SK-N-SH (cell line): ENCODE measurements around the gene RNF168. TPM values are rescaled to one million over a fixed set of nuclear protein-coding genes. Genes with fewer than 3 reads are reported as not detected.
A peak's percentile ranks its signal among the peaks of the same experiment; 100 is the strongest.
"Not testable (repeated sequence)": the region's sequence is repeated elsewhere in the genome, so short reads cannot be mapped to it uniquely, and the experiment has no call there.

ENCODE experiments used
- CTCF ChIA-PET: fragments of 300-600, 350-600 bp; formaldehyde crosslinking; extraction: SDS; loops from one replicate; lab custom pipeline; 2021; lab: Yijun Ruan, JAX
- POLR2A ChIA-PET: fragments of 350-600 bp; sonication (Branson Sonifier 250); formaldehyde crosslinking; extraction: SDS; loops from one replicate; lab custom pipeline; 2020; ENCODE audit warnings: antibody characterized with exemption, inconsistent platforms; lab: Yijun Ruan, JAX
- DNase-seq: peaks from one replicate; pipeline ENCODE4 v3.0.0; 2012
- H2AFZ ChIP-seq: fragments of 200-600 bp; sonication (generic); 2 replicates; pipeline ENCODE4 v1.8.1; 2016; ENCODE audit warnings: antibody characterized with exemption, mild to moderate bottlenecking, low read depth
- H3F3A ChIP-seq: fragments of 200-600 bp; sonication (generic); replicated peaks from 2 replicates; pipeline ENCODE3; 2016; ENCODE audit warnings: antibody characterized with exemption, mild to moderate bottlenecking; ENCODE audit not compliant: insufficient read depth
- H3K27ac ChIP-seq, 2 experiments: fragments of 200-500 bp in 1 of 2; fragments of 200-600 bp in 1 of 2; sonication (Bioruptor generic) in 1 of 2; sonication (generic), shearing (Covaris generic) in 1 of 2; 2 replicates each; pipeline versions ENCODE4 v1.5.1 to v1.6.1; 2014 to 2016; ENCODE audit warnings: low read depth in 2 of 2, inconsistent platforms in 1 of 2, low read length in 1 of 2, mild to moderate bottlenecking in 1 of 2, mixed read lengths in 1 of 2
- H3K27me3 ChIP-seq: fragments of 200-600 bp; sonication (generic), shearing (Covaris generic); 2 replicates; pipeline ENCODE4 v1.6.1; 2016; ENCODE audit warnings: mixed run types; ENCODE audit not compliant: insufficient read depth
- H3K36me3 ChIP-seq, 2 experiments: fragments of 200-500 bp in 1 of 2; fragments of 200-600 bp in 1 of 2; sonication (Bioruptor generic) in 1 of 2; sonication (generic) in 1 of 2; replicated peaks in 1 of 2; 2 replicates each; pipeline versions ENCODE3 to v1.5.1; 2014 to 2016; ENCODE audit warnings: low read length in 1 of 2, mild to moderate bottlenecking in 1 of 2; ENCODE audit not compliant: insufficient read depth in 2 of 2, control insufficient read depth in 1 of 2
- H3K4me1 ChIP-seq, 2 experiments: fragments of 200-500 bp in 1 of 2; fragments of 200-600 bp in 1 of 2; sonication (Bioruptor generic) in 1 of 2; sonication (generic), shearing (Covaris generic) in 1 of 2; 2 replicates each; pipeline versions ENCODE4 v1.5.1 to v1.6.1; 2014 to 2016; ENCODE audit warnings: low read depth in 1 of 2, low read length in 1 of 2, mixed run types in 1 of 2; ENCODE audit not compliant: insufficient read depth in 2 of 2, control insufficient read depth in 1 of 2
- H3K4me2 ChIP-seq: fragments of 200-600 bp; sonication (generic), shearing (Covaris generic); 2 replicates; pipeline ENCODE4 v1.6.1; 2017; ENCODE audit warnings: mixed run types
- H3K4me3 ChIP-seq, 2 experiments: fragments of 200-500 bp in 1 of 2; fragments of 200-600 bp in 1 of 2; sonication (Bioruptor generic) in 1 of 2; sonication (generic), shearing (Covaris generic) in 1 of 2; 2 replicates each; pipeline versions ENCODE4 v1.5.1 to v1.8.1; 2014 to 2016; ENCODE audit warnings: low read depth in 2 of 2, inconsistent platforms in 1 of 2, low read length in 1 of 2, mild to moderate bottlenecking in 1 of 2, mixed read lengths in 1 of 2, moderate library complexity in 1 of 2
- H3K79me2 ChIP-seq: fragments of 200-600 bp; sonication (generic); 2 replicates; pipeline ENCODE4 v1.8.1; 2017; ENCODE audit warnings: mild to moderate bottlenecking; ENCODE audit not compliant: insufficient read depth
- H3K9ac ChIP-seq: fragments of 200-600 bp; sonication (generic); 2 replicates; pipeline ENCODE4 v1.6.1; 2017; ENCODE audit warnings: mixed run types
- H3K9me2 ChIP-seq: fragments of 200-600 bp; sonication (generic); 2 replicates; pipeline ENCODE4 v1.6.1; 2017; ENCODE audit warnings: mixed run types
- H3K9me3 ChIP-seq: fragments of 200-600 bp; sonication (generic); 2 replicates; pipeline ENCODE4 v1.6.1; 2017; ENCODE audit warnings: mixed run types, mild to moderate bottlenecking, moderate library complexity
- H4K20me1 ChIP-seq: fragments of 200-600 bp; sonication (generic); 2 replicates; pipeline ENCODE4 v1.6.1; 2017; ENCODE audit warnings: mild to moderate bottlenecking, mixed run types; ENCODE audit not compliant: insufficient read depth
- EP300 ChIP-seq, 2 experiments: IDR thresholded peaks; 2 replicates each; pipeline versions ENCODE4 v1.4.0 to v1.6.1; 2012; ENCODE audit warnings: borderline replicate concordance in 1 of 2, low read depth in 1 of 2, low read length in 1 of 2
- MXI1 ChIP-seq: IDR thresholded peaks from 2 replicates; pipeline ENCODE4 v1.6.1; 2012; ENCODE audit warnings: mild to moderate bottlenecking, low read depth, low read length, improper control_type of control experiment
- RAD21 ChIP-seq: IDR thresholded peaks from 2 replicates; pipeline ENCODE4 v1.6.1; 2012; ENCODE audit warnings: mild to moderate bottlenecking, low read length
- TAF1 ChIP-seq: IDR thresholded peaks from 2 replicates; pipeline ENCODE4 v1.6.1; 2012; ENCODE audit warnings: low read depth, mild to moderate bottlenecking, low read length, moderate library complexity, borderline replicate concordance
- WGBS: methylation state at CpG from one replicate; pipeline ENCODE4 v1.1.6; 2017; ENCODE audit warnings: low lambda C conversion rate; 5-methylcytosine and 5-hydroxymethylcytosine counted together
- polyA plus RNA-seq, 3 experiments: library from polyadenylated mRNA; depleted of rRNA; stranded (reverse); fragments of >200 nt; gene quantifications; 2 replicates each; pipeline ENCODE4 v1.2.3, GENCODE V29; 2012
- TF ChIP-seq, protein P1 (sequence below): fragments of 150-350 bp; IDR thresholded peaks from 2 replicates; pipeline ENCODE4 v1.6.1; 2016; ENCODE audit warnings: mild to moderate bottlenecking, low read depth, low read length
- TF ChIP-seq, protein P2 (sequence below): fragments of 200-600 bp; sonication (generic); IDR thresholded peaks from 2 replicates; pipeline ENCODE4 v1.6.1; 2017; ENCODE audit warnings: antibody characterized with exemption, mild to moderate bottlenecking, moderate library complexity
- TF ChIP-seq, protein P3 (sequence below): IDR thresholded peaks from 2 replicates; pipeline ENCODE4 v1.4.0; 2012; ENCODE audit warnings: low read depth, borderline replicate concordance

The RNF168 gene
- polyA plus RNA-seq, 1 of the 3 experiments (the other 2 are of a cell fraction), result 1.9 TPM

DNA sequence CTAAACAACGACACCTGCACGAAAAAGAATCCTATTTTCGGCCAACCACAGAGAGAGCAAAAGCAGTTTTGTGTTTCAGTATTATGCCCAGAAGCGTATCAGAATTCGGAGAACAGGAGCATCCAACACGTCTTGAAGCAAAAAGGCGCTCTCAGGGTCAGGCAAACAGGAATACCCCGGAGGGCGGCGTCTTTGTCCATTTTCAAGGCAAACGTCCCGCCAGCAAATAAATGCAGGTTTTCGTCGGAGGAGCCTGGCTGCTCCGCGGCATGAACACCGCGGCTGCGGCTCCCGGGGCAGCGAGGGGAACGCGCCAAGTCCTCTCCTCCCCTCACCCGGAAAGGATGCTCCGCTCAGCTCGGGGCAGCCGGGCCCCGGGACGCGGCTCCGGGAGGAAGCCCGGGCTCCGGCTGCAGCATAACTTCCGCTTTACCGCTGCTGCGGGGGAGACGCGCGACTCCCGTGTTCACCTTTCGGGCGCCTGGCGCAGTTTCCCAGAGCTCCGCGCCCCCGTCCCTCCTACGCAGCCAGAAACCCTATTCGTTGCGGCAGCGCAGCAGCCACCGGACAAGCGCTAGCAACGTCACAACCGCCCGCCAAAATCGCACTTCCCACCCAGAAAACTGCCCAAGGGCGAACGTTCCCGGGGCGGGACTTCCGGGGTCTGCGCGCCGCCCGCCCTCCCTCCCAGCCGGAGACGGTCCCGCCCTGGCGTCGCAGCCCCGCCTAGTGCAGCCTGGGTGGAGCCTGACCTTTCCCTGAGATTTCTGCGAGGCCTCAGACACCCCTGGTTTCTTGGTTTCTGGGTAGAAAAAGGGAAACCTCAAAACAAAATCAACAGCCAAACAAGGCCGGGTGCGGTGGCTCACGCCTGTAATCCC is at the start of gene RNF168 (continued):
- no peak for TF ChIP-seq EP300 (IDR thresholded peaks at IDR 0.05; ENCODE audit: borderline replicate concordance in 1 of 2, low read depth in 1 of 2, low read length in 1 of 2)
- TF ChIP-seq RAD21, result no peak
- peak; percentile 58 for TF ChIP-seq TAF1
- TF ChIP-seq, protein P1, sequence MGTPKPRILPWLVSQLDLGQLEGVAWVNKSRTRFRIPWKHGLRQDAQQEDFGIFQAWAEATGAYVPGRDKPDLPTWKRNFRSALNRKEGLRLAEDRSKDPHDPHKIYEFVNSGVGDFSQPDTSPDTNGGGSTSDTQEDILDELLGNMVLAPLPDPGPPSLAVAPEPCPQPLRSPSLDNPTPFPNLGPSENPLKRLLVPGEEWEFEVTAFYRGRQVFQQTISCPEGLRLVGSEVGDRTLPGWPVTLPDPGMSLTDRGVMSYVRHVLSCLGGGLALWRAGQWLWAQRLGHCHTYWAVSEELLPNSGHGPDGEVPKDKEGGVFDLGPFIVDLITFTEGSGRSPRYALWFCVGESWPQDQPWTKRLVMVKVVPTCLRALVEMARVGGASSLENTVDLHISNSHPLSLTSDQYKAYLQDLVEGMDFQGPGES, result peak; percentile 14; the same call in 1 of the 2 replicates
- TF ChIP-seq, protein P2, sequence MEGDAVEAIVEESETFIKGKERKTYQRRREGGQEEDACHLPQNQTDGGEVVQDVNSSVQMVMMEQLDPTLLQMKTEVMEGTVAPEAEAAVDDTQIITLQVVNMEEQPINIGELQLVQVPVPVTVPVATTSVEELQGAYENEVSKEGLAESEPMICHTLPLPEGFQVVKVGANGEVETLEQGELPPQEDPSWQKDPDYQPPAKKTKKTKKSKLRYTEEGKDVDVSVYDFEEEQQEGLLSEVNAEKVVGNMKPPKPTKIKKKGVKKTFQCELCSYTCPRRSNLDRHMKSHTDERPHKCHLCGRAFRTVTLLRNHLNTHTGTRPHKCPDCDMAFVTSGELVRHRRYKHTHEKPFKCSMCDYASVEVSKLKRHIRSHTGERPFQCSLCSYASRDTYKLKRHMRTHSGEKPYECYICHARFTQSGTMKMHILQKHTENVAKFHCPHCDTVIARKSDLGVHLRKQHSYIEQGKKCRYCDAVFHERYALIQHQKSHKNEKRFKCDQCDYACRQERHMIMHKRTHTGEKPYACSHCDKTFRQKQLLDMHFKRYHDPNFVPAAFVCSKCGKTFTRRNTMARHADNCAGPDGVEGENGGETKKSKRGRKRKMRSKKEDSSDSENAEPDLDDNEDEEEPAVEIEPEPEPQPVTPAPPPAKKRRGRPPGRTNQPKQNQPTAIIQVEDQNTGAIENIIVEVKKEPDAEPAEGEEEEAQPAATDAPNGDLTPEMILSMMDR, result no peak
- TF ChIP-seq, protein P3, sequence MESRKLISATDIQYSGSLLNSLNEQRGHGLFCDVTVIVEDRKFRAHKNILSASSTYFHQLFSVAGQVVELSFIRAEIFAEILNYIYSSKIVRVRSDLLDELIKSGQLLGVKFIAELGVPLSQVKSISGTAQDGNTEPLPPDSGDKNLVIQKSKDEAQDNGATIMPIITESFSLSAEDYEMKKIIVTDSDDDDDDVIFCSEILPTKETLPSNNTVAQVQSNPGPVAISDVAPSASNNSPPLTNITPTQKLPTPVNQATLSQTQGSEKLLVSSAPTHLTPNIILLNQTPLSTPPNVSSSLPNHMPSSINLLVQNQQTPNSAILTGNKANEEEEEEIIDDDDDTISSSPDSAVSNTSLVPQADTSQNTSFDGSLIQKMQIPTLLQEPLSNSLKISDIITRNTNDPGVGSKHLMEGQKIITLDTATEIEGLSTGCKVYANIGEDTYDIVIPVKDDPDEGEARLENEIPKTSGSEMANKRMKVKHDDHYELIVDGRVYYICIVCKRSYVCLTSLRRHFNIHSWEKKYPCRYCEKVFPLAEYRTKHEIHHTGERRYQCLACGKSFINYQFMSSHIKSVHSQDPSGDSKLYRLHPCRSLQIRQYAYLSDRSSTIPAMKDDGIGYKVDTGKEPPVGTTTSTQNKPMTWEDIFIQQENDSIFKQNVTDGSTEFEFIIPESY, result no peak

DNA sequence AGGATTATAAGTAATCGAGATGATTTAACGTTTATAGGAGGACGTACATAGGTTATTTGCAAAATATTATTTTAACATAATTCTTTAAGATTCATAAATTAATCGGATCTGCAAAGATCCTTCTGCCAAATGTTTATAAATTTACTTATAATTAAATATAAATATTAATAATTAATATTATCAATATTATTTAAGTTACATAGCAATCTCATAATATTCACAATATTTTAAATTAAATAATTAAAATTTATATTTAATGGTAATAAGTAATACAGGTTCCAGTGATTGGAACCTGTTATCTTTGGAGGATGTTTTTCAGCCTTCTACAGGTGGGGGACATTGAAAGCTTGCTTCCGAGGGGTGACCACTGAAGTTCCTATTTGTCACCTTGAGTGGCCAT is 48.7 kb upstream of the RNF168 start:
- H3K9me3 ChIP-seq, result no peaks in the 10 kb centered on the region
- H3K27ac ChIP-seq, result no peak overlapping the region
- CTCF ChIA-PET, result interaction anchor here (1.2 kb wide), 1 partner anchor 16 kb away, joined by 3 read pairs; the partner anchor contains the start of genes FBXO45 and WDR53
- 92% methylated on average over 5 of the region's 5 CpGs for WGBS
- H3K9me2 ChIP-seq, result no peaks in the 10 kb centered on the region
- no peaks in the 10 kb centered on the region for H3K79me2 ChIP-seq
- H3K36me3 ChIP-seq, result peaks cover 0 to 11% of the 10 kb centered on the region in 2 experiments
- TF ChIP-seq MXI1, result no peak
- POLR2A ChIA-PET, result no interaction called here
- H3F3A ChIP-seq, result peaks cover 14% of the 10 kb centered on the region
- no peaks in the 10 kb centered on the region for H3K27me3 ChIP-seq
- no peaks in the 10 kb centered on the region for H4K20me1 ChIP-seq
- no peak overlapping the region for H3K4me2 ChIP-seq
- H3K4me3 ChIP-seq, result no peak overlapping the region
- DNase-seq, result no peak
- H3K9ac ChIP-seq, result no peak overlapping the region
- no peaks in the 10 kb centered on the region for H3K4me1 ChIP-seq
- H2AFZ ChIP-seq, result no peak overlapping the region

DNA sequence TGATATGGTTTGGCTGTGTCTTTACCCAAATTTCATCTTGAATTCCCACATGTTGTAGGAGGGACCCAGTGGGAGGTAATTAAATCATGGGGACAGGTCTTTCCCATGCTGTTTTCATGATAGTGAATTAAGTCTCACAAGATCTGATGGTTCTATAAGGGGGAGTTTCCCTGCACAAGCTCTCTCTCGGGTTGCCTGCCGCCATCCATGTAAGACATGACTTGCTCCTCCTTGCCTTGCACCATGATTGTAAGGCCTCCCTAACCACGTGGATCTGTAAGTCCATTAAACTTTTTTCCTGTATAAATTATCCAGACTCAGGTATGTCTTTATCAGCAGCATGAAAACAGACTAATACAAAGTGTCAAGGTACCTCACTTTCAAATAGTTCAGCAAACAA is 46.6 kb upstream of the RNF168 start:
- H3K9me2 ChIP-seq, H3K27ac ChIP-seq, H4K20me1 ChIP-seq, DNase-seq, H3K79me2 ChIP-seq, H2AFZ ChIP-seq, POLR2A ChIA-PET, H3K4me1 ChIP-seq, H3K4me3 ChIP-seq, H3K9ac ChIP-seq, H3F3A ChIP-seq, H3K9me3 ChIP-seq, H3K4me2 ChIP-seq, H3K27me3 ChIP-seq: not testable (repeated sequence)
- H3K36me3 ChIP-seq, result peaks cover 0 to 11% of the 10 kb centered on the region in 2 experiments
- CTCF ChIA-PET, result interaction anchor here (2.0 kb wide), 1 partner anchor 21 kb away, joined by 8 read pairs; no protein-coding TSS in a partner anchor
- 65% methylated on average over 3 of the region's 3 CpGs for WGBS

DNA sequence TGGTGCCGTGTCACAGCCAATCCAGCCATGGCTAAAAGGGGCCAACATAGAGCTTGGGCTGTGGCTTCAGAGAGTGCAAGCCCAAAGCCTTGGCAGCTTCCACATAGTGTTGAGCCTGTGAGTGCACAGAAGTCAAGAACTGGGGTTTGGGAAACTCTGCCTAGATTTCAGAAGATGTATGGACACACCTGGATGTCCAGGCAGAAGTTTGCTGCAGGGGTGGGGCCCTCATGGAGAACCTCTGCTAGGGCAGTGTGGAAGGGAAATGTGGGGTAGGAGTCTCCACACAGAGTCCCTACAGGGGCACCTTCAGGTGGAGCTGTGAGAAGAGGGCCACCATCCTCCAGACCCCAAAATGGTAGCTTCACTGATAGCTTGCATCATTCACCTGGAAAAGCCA is 45.7 kb upstream of the RNF168 start:
- H3K27me3 ChIP-seq, H2AFZ ChIP-seq, H4K20me1 ChIP-seq, H3F3A ChIP-seq, H3K27ac ChIP-seq, H3K4me1 ChIP-seq, H3K4me3 ChIP-seq, H3K9ac ChIP-seq, H3K9me3 ChIP-seq, POLR2A ChIA-PET, DNase-seq, H3K4me2 ChIP-seq, H3K79me2 ChIP-seq, H3K9me2 ChIP-seq: not testable (repeated sequence)
- peaks cover 0 to 10% of the 10 kb centered on the region in 2 experiments for H3K36me3 ChIP-seq
- WGBS, result no CpG with 5 or more reads among the region's 1 CpG
- CTCF ChIA-PET, result interaction anchor here (2.0 kb wide), 1 partner anchor 20 kb away, joined by 8 read pairs; no protein-coding TSS in a partner anchor
